Ovary (tissue), 3 donors: ENCODE results near the gene ZNF595.
"Not testable (repeated sequence)": the region's sequence is repeated elsewhere in the genome, so short reads cannot be mapped to it uniquely, and the experiment has no call there.

Experiments used
- CTCF ChIP-seq, 3 donors: fragments of 450-650 bp in 2 of 3; fragments of 200-600 bp in 1 of 3; IDR thresholded peaks; one replicate each; pipeline versions ENCODE4 v1.5.1 to v1.8.0; 2016 to 2022; ENCODE audit warnings: antibody characterized with exemption in 3 of 3, mild to moderate bottlenecking in 1 of 3
- EP300 ChIP-seq: sonication (generic); formaldehyde crosslinking; IDR thresholded peaks from one replicate; pipeline ENCODE4 v1.6.1; 2017; ENCODE audit warnings: antibody characterized with exemption
- POLR2A ChIP-seq: fragments of 450-650 bp; IDR thresholded peaks from one replicate; pipeline ENCODE4 v1.6.1; 2017; ENCODE audit warnings: antibody characterized with exemption, mild to moderate bottlenecking, moderate library complexity
- donor health status: DM: no; HTN: no; CAD: no.

- not testable (repeated sequence) for TF ChIP-seq CTCF (IDR thresholded peaks at IDR 0.05); POLR2A; EP300
Observed at GRCh38 chr4:9937-10870, 42.9 kb upstream of the ZNF595 start.
